ENCODE data around the gene RUSC1.

RUSC1 gene

GRCh38 chr1:155278689-155279160 is 42.0 kb upstream of the RUSC1 start:
- TF ChIP-seq CTCF (IDR thresholded peaks at IDR 0.05; ENCODE audit: borderline replicate concordance, insufficient read depth, low read depth, low read length): no peak
- peak overlapping the region; percentile 64 for H3K4me3 ChIP-seq (ENCODE audit: low read depth, low read length)

GRCh38 chr1:155279268-155279667 is 41.4 kb upstream of the RUSC1 start:
- H3K4me3 ChIP-seq (ENCODE audit: low read depth, low read length): no peak overlapping the region
- TF ChIP-seq CTCF (IDR thresholded peaks at IDR 0.05; ENCODE audit: borderline replicate concordance, insufficient read depth, low read depth, low read length): no peak

- no peak for TF ChIP-seq CTCF (IDR thresholded peaks at IDR 0.05; ENCODE audit: borderline replicate concordance, insufficient read depth, low read depth, low read length)
These were observed 38.1 kb upstream of the RUSC1 start for GRCh38 chr1:155282488-155283091.

GRCh38 chr1:155284476-155284875 is 36.2 kb upstream of the RUSC1 start:
- TF ChIP-seq CTCF (IDR thresholded peaks at IDR 0.05; ENCODE audit: borderline replicate concordance, insufficient read depth, low read depth, low read length): no peak
- no peak overlapping the region for H3K4me3 ChIP-seq (ENCODE audit: low read depth, low read length)

More at GRCh38 chr1:155282488-155283091, 38.1 kb upstream of the RUSC1 start:
- no peak overlapping the region for H3K4me3 ChIP-seq (ENCODE audit: low read depth, low read length)

GRCh38 chr1:155285063-155285462 is 35.6 kb upstream of the RUSC1 start:
- no peak for TF ChIP-seq CTCF (IDR thresholded peaks at IDR 0.05; ENCODE audit: borderline replicate concordance, insufficient read depth, low read depth, low read length)
- no peak overlapping the region for H3K4me3 ChIP-seq (ENCODE audit: low read depth, low read length)

- no peak overlapping the region for H3K4me3 ChIP-seq (ENCODE audit: low read depth, low read length)
- TF ChIP-seq CTCF (IDR thresholded peaks at IDR 0.05; ENCODE audit: borderline replicate concordance, insufficient read depth, low read depth, low read length): no peak
These were observed 35.1 kb upstream of the RUSC1 start for GRCh38 chr1:155285631-155286044.

GRCh38 chr1:155286544-155286943 is 34.1 kb upstream of the RUSC1 start:
- TF ChIP-seq CTCF (IDR thresholded peaks at IDR 0.05; ENCODE audit: borderline replicate concordance, insufficient read depth, low read depth, low read length): no peak
- H3K4me3 ChIP-seq (ENCODE audit: low read depth, low read length): no peak overlapping the region
